K562 (cell line): ENCODE results near the gene KCTD11. TPM values are rescaled to one million over a fixed set of nuclear protein-coding genes. Genes with fewer than 3 reads are reported as not detected.

Experiments used
- CBX5 ChIP-seq: IDR thresholded peaks from 2 replicates; pipeline ENCODE4 v1.6.1; 2014; ENCODE audit warnings: low read depth, borderline replicate concordance
- CBX8 ChIP-seq: fragments of 200-600 bp; sonication (generic); IDR thresholded peaks from 2 replicates; pipeline ENCODE4 v1.6.1; 2012; ENCODE audit warnings: borderline replicate concordance, mixed run types, low read depth, mild to moderate bottlenecking, moderate library complexity, mixed read lengths, low read length, control low read depth, inconsistent platforms; ENCODE audit not compliant: poor library complexity, severe bottlenecking; ENCODE audit errors: extremely low read depth
- LCOR ChIP-seq: sonication (generic); formaldehyde crosslinking; IDR thresholded peaks from 2 replicates; pipeline ENCODE4 v1.8.0; 2022; ENCODE audit warnings: mild to moderate bottlenecking, missing genetic modification reagents
- MEF2A ChIP-seq: IDR thresholded peaks from 2 replicates; pipeline ENCODE4 v1.6.1; 2011; ENCODE audit warnings: low read depth, mild to moderate bottlenecking, low read length, moderate library complexity; ENCODE audit not compliant: control insufficient read depth
- PHF8 ChIP-seq: fragments of 200-600 bp; sonication (generic); IDR thresholded peaks from 2 replicates; pipeline ENCODE4 v1.6.1; 2012; ENCODE audit warnings: mixed run types, mild to moderate bottlenecking, inconsistent platforms, low read length, moderate library complexity, borderline replicate concordance
- PHTF2 ChIP-seq: fragments of 250-450 bp; sonication (Bioruptor Pico); IDR thresholded peaks from 2 replicates; pipeline ENCODE4 v1.5.0; 2021; ENCODE audit warnings: mild to moderate bottlenecking
- SMARCC2 ChIP-seq: fragments of 450-650 bp; IDR thresholded peaks from 2 replicates; pipeline ENCODE4 v1.6.1; 2017; ENCODE audit warnings: antibody characterized with exemption, moderate library complexity, mild to moderate bottlenecking, low read depth
- SMARCE1 ChIP-seq: fragments of 450-650 bp; IDR thresholded peaks from 2 replicates; pipeline ENCODE4 v1.7.1; 2016; ENCODE audit warnings: mild to moderate bottlenecking
- TEAD1 ChIP-seq, 2 experiments: fragments of 450-650 bp in 1 of 2; sonication (generic) in 1 of 2; formaldehyde crosslinking; IDR thresholded peaks; 2 replicates each; pipeline versions ENCODE4 v1.4.0 to v1.8.0; 2020 to 2022; ENCODE audit warnings: mild to moderate bottlenecking in 2 of 2, missing genetic modification reagents in 1 of 2
- ZC3H8 ChIP-seq: fragments of 450-650 bp; IDR thresholded peaks from 2 replicates; pipeline ENCODE4 v1.6.1; 2017
- ZFX ChIP-seq: sonication (generic); formaldehyde crosslinking; IDR thresholded peaks from 2 replicates; pipeline ENCODE4 v1.8.0; 2022; ENCODE audit warnings: mild to moderate bottlenecking, missing genetic modification reagents, moderate library complexity
- polyA plus RNA-seq, 8 experiments: library from polyadenylated mRNA; depleted of rRNA in 4 of 8; stranded (reverse) in 5 of 8; unstranded in 3 of 8; fragments of >200 nt; fragmentation: Nextera tagmentation in 2 of 8; fragmentation: Illumina TruSeq in 1 of 8; extraction: Ambion mirVana in 2 of 8; extraction: Trizol in 1 of 8; gene quantifications; 2 replicates each; pipeline versions ENCODE4 v1.2.1 to v1.2.3, GENCODE V29; 2011 to 2014; ENCODE audit warnings: inconsistent platforms in 1 of 8, missing spikeins in 1 of 8
- total RNA-seq, 7 experiments: library from RNA; depleted of rRNA in 6 of 7; stranded (reverse); fragments of >200 nt in 6 of 7; fragmentation: Illumina TruSeq in 2 of 7; extraction: Trizol in 2 of 7; gene quantifications; 2 replicates each; pipeline versions ENCODE4 v1.2.1 to v1.2.3, GENCODE V29; 2011 to 2021; ENCODE audit warnings: low replicate concordance in 1 of 7
- TF ChIP-seq, protein P1 (sequence below), 2 experiments: fragments of 450-650 bp in 1 of 2; sonication (generic) in 1 of 2; formaldehyde crosslinking in 1 of 2; IDR thresholded peaks; 2 replicates each; pipeline versions ENCODE4 v1.7.1 to v1.9.0; 2016 to 2022; ENCODE audit warnings: inconsistent platforms in 1 of 2, mild to moderate bottlenecking in 1 of 2, missing genetic modification reagents in 1 of 2
- TF ChIP-seq, protein P2 (sequence below): fragments of 450-650 bp; formaldehyde crosslinking; IDR thresholded peaks from 2 replicates; pipeline ENCODE4 v1.4.0; 2020; ENCODE audit warnings: mild to moderate bottlenecking, mixed read lengths

The KCTD11 gene
- total and polyA plus RNA-seq, 9 of the 15 experiments (the other 6 are each of a cell fraction or from before 2014, with no cell fraction given) = 0.01 to 3.2 (median 2.5) TPM; not detected in 1

GRCh38 chr17:7403977-7404736 is 52.2 kb downstream of the KCTD11 start, which contains the start of gene TMEM256 (continued):
- TF ChIP-seq, protein P1, sequence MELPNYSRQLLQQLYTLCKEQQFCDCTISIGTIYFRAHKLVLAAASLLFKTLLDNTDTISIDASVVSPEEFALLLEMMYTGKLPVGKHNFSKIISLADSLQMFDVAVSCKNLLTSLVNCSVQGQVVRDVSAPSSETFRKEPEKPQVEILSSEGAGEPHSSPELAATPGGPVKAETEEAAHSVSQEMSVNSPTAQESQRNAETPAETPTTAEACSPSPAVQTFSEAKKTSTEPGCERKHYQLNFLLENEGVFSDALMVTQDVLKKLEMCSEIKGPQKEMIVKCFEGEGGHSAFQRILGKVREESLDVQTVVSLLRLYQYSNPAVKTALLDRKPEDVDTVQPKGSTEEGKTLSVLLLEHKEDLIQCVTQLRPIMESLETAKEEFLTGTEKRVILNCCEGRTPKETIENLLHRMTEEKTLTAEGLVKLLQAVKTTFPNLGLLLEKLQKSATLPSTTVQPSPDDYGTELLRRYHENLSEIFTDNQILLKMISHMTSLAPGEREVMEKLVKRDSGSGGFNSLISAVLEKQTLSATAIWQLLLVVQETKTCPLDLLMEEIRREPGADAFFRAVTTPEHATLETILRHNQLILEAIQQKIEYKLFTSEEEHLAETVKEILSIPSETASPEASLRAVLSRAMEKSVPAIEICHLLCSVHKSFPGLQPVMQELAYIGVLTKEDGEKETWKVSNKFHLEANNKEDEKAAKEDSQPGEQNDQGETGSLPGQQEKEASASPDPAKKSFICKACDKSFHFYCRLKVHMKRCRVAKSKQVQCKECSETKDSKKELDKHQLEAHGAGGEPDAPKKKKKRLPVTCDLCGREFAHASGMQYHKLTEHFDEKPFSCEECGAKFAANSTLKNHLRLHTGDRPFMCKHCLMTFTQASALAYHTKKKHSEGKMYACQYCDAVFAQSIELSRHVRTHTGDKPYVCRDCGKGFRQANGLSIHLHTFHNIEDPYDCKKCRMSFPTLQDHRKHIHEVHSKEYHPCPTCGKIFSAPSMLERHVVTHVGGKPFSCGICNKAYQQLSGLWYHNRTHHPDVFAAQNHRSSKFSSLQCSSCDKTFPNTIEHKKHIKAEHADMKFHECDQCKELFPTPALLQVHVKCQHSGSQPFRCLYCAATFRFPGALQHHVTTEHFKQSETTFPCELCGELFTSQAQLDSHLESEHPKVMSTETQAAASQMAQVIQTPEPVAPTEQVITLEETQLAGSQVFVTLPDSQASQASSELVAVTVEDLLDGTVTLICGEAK (IDR thresholded peaks at IDR 0.05) = no peak
- TF ChIP-seq, protein P1 (CRISPR knock-in tag; IDR thresholded peaks at IDR 0.05) = no peak
- TF ChIP-seq CBX8 (no peak), SMARCC2 (peak; percentile 30; the same call in 1 of the 2 replicates), PHTF2 (CRISPR knock-in tag) (no peak), CBX5 (no peak), SMARCE1 (no peak), TEAD1 (CRISPR knock-in tag; IDR thresholded peaks at IDR 0.05) (no peak), LCOR (0 out of 2 replicates have a peak, but pooled peaks have one; percentile 27), ZFX (CRISPR knock-in tag) (peak; percentile 80), ZC3H8 (no peak), PHF8 (peak; percentile 78), MEF2A (no peak)
- TF ChIP-seq, protein P2, sequence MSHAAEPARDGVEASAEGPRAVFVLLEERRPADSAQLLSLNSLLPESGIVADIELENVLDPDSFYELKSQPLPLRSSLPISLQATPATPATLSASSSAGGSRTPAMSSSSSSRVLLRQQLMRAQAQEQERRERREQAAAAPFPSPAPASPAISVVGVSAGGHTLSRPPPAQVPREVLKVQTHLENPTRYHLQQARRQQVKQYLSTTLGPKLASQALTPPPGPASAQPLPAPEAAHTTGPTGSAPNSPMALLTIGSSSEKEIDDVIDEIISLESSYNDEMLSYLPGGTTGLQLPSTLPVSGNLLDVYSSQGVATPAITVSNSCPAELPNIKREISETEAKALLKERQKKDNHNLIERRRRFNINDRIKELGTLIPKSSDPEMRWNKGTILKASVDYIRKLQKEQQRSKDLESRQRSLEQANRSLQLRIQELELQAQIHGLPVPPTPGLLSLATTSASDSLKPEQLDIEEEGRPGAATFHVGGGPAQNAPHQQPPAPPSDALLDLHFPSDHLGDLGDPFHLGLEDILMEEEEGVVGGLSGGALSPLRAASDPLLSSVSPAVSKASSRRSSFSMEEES (CRISPR knock-in tag) = no peak
